Adipocyte (in vitro differentiated cells): Measurements from ENCODE around the gene ARL2BP.

Source experiments
- DNase-seq: peaks from one replicate; pipeline ENCODE4 v3.0.0-alpha.2; 2015; ENCODE audit warnings: low read depth
- H3K27me3 ChIP-seq: replicated peaks from 2 replicates; pipeline ENCODE4 v1.7.0; 2013; ENCODE audit warnings: mild to moderate bottlenecking, low read length, moderate library complexity; ENCODE audit not compliant: control insufficient read depth, insufficient read depth
- H3K36me3 ChIP-seq: 2 replicates; pipeline ENCODE4 v1.7.0; 2013; ENCODE audit warnings: low read length, mild to moderate bottlenecking, moderate library complexity; ENCODE audit not compliant: control insufficient read depth, insufficient read depth, severe bottlenecking
- H3K4me1 ChIP-seq: 2 replicates; pipeline ENCODE4 v1.7.0; 2013; ENCODE audit warnings: mild to moderate bottlenecking, low read length, moderate library complexity; ENCODE audit not compliant: control insufficient read depth, insufficient read depth
- H3K4me3 ChIP-seq: 2 replicates; pipeline ENCODE4 v1.7.0; 2013; ENCODE audit warnings: mild to moderate bottlenecking, low read length, moderate library complexity
- H3K9ac ChIP-seq: 2 replicates; pipeline ENCODE4 v1.7.0; 2013; ENCODE audit warnings: mild to moderate bottlenecking, low read length, moderate library complexity
- H3K9me3 ChIP-seq: 2 replicates; pipeline ENCODE4 v1.7.0; 2013; ENCODE audit warnings: mild to moderate bottlenecking, low read length, moderate library complexity; ENCODE audit not compliant: control insufficient read depth

Gene ARL2BP

DNA sequence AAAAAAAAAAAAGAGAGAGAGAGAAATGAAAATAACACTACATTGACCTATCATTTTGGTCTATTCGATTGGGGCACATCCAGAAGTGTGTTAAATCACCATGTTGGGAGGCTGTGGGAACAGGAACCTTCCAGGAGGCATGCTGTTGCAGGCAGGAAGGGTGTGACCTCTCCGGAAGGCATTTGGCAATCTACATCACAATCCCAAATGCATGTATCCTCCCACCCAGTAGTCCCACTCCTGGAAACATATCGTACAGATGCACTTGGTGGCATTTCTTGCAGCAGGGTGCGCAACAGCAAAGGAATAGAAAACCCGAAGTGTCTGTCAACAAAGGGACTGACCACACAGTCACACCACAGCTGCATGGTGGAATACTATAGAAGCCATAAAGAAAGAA is 31.5 kb downstream of the ARL2BP start:
- DNase-seq: no peak
- Histone ChIP-seq H3K4me1 (peaks cover 3% of the 10 kb centered on the region), H3K9me3 (no peaks in the 10 kb centered on the region), H3K9ac (no peak overlapping the region), H3K27me3 (peaks cover 4% of the 10 kb centered on the region), H3K36me3 (no peaks in the 10 kb centered on the region), H3K4me3 (no peak overlapping the region)

DNA sequence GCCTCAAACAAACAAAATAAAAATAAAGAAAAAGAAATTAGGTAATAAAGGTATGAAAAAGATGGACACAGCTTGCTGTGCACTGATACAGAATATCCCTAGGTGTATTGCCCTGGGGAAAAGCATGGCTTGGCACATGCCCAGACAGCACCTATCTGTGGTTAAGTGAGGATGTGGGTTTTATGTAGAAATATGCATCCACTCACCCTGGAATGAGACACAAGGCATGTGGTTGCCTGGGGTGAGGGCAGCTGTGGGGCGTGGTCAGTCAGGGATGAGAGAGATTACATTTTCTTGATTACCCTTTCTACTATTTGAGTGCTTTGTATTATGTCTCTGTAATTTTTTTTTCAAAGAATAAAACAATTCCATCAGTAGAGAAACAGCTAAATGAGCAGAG is 32.5 kb downstream of the ARL2BP start:
- Histone ChIP-seq H3K4me1 (peaks cover 3% of the 10 kb centered on the region), H3K4me3 (no peak overlapping the region), H3K9me3 (no peaks in the 10 kb centered on the region), H3K36me3 (no peaks in the 10 kb centered on the region), H3K27me3 (peaks cover 5% of the 10 kb centered on the region), H3K9ac (no peak overlapping the region)
- DNase-seq: peak; percentile 39

DNA sequence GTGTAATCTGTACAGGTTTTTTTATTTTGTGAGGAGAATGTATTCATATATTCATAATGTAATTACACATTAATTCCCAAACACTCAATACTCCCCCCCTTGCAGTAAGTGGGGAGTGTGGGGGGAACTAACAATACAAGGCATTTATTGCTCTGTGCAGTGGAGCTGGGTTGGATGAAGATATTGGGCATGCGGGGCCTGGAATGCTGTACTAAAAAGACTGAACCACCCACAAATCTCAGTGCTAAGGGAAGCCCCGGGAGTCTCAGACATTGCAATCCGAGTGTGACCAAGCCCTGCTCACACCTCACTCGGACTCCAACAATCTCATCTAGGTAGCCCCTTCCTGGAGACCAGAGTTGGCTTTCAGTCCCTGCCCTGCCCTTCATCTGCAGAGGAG is 33.4 kb downstream of the ARL2BP start:
- no peak for DNase-seq
- no peak overlapping the region for H3K9ac ChIP-seq
- H3K9me3 ChIP-seq: no peaks in the 10 kb centered on the region
- no peak overlapping the region for H3K4me3 ChIP-seq
- H3K36me3 ChIP-seq: no peaks in the 10 kb centered on the region
- peaks cover 14% of the 10 kb centered on the region for H3K27me3 ChIP-seq
- H3K4me1 ChIP-seq: peaks cover 3% of the 10 kb centered on the region

DNA sequence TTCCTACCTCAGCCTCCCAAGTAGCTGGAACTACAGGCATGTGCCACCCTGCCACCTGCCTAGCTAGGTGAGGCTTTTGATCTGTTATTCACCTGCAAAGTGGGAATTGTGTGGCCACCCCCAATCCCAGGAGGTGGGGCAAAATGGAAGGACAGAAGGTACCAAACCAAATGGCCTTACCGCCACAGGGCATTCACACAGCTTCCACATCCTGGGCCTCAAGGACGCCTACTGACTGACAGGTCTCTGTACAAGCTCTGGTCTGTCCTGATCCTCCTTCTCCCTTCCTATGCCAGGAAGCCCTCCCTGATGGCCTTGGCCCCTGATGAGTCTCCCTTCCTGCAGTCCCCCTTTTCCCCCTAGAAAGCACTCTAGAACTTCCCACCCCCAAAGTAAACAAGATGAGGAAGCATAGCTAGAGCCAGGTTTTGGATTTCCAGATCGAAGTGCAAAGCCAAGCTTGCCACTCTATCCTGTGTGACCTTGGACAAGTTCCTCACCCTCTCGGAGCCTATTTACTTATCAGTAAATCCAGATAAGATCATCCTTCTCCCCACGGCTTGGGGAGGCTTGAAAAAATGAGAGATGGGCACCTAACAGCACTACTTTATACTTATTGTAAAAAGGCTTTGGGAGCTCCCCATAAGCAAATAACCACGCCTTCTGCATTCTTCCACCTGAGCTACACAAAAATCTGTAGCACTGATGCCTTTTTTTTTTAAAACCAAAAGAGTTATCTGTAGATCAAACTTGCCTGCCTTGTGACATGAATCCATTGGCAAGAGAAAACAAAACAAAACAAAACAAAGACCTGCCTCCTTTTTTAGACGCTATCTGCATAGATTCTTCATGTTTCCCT is 35.0 kb downstream of the ARL2BP start:
- Histone ChIP-seq H3K4me3 (no peak overlapping the region), H3K4me1 (peaks cover 8% of the 10 kb centered on the region), H3K36me3 (no peaks in the 10 kb centered on the region), H3K9me3 (no peaks in the 10 kb centered on the region), H3K9ac (no peak overlapping the region), H3K27me3 (peaks cover 27% of the 10 kb centered on the region)
- DNase-seq: no peak

DNA sequence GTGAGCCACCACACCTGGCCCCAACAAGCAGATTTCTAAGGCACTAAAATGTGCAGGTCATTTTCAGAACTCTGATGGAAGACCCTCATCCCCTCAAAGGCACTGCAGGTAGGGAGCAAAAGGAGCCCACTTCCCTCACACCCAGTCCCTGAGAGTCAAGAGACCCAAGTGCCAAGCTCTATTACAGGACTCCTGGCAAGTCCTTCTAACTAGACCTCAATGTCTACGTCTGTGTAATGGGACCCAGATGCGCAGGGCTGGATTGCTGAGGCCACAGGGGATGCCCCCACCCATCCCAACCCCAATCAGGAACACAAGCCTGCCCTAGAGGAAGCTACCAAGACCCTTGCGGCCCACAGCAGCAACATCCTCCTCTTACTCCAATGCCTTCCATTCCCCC is 36.7 kb downstream of the ARL2BP start:
- H3K9ac ChIP-seq: no peak overlapping the region
- peaks cover 8% of the 10 kb centered on the region for H3K4me1 ChIP-seq
- H3K9me3 ChIP-seq: no peaks in the 10 kb centered on the region
- no peak overlapping the region for H3K4me3 ChIP-seq
- peaks cover 35% of the 10 kb centered on the region for H3K27me3 ChIP-seq
- no peak for DNase-seq
- H3K36me3 ChIP-seq: no peaks in the 10 kb centered on the region

DNA sequence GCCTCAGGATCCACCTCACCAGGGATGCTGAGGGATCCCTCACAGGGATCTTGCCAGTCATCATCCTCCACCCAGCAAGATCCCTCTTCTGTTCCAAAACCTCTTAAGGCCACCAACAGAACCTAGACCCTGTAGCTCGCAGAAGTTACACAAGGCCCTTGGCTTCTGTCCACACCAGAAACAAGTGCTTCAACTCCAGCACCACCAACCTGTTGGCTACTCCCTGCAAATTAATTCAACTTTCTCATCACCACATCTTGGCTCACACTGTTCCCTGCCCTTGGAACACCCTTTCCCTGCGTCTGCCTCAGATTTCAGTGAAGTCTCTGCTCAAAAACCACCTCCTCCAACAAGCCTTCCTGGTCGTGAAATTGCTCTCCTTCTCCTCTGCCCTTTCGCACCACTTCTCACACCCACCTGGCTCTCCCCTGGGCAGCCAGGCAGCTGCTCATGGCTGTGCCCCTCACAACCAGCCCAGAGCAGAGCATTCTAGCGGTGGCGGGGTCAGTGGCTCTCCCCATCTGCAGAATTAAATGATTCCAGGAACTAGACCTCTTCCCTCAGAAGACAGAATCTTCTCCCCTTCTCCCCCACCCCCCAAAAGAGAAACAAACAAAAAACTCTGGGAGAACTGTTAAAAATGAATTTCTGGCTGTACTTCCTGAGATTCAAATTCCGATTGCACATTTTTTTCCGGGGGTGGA is 37.6 kb downstream of the ARL2BP start:
- Histone ChIP-seq H3K27me3 (peaks cover 35% of the 10 kb centered on the region), H3K9ac (no peak overlapping the region), H3K4me3 (no peak overlapping the region), H3K4me1 (peaks cover 6% of the 10 kb centered on the region), H3K36me3 (no peaks in the 10 kb centered on the region), H3K9me3 (no peaks in the 10 kb centered on the region)
- no peak for DNase-seq

DNA sequence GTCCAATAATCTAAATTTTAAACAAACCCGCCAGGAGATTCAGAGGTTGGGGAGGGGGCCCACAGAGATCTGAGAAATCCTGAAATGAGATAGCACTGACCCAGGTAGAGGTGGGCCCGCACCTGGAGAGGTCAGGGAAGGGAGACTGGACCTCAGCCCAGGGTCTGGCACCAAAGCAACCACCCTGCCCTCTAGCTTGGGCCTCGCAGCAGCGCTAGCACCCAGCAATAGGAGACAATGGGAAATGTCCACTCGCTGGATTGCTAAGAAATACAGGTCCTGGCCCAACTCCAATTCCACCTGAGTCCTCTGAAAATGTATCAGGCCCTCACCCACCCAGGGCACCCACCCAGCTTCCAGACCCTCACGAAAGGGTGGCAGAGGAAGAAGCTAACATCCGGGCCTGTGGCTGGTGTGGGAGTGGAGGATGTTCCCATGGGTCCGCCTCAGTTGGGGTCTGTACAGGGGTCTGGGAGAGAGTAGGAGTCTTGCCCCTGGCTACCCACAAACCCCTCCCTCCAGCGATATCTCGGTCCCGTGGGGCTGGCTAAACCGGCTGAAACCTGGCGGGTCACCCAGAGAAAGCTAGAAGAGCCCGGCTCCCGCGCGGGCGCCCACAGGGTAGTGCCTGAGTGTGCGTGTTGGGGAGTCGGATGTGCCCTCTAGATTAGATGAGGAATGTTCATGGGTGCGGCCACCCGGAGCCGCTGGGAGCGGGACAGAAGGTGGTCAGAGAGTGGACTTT is 38.3 kb downstream of the ARL2BP start:
- Histone ChIP-seq H3K4me3 (no peak overlapping the region), H3K36me3 (no peaks in the 10 kb centered on the region), H3K4me1 (peaks cover 5% of the 10 kb centered on the region), H3K9ac (no peak overlapping the region), H3K9me3 (no peaks in the 10 kb centered on the region), H3K27me3 (peaks cover 35% of the 10 kb centered on the region)
- DNase-seq: no peak

DNA sequence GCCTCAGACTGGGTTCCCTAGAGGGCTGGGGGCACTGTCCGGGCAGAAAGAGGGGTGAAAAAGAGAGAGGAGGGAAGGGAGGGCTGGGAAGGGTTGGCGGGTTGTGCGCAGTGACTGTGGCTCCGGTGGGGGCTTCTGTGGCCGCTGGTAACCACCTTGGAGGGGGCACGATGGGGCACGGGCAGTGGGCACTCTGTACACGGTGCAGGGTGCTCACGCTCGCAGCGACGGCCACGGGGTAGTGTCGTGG is 38.8 kb downstream of the ARL2BP start:
- Histone ChIP-seq H3K36me3 (no peaks in the 10 kb centered on the region), H3K9ac (no peak overlapping the region), H3K4me1 (peaks cover 5% of the 10 kb centered on the region), H3K4me3 (no peak overlapping the region), H3K9me3 (no peaks in the 10 kb centered on the region), H3K27me3 (peaks cover 35% of the 10 kb centered on the region)
- no peak for DNase-seq

DNA sequence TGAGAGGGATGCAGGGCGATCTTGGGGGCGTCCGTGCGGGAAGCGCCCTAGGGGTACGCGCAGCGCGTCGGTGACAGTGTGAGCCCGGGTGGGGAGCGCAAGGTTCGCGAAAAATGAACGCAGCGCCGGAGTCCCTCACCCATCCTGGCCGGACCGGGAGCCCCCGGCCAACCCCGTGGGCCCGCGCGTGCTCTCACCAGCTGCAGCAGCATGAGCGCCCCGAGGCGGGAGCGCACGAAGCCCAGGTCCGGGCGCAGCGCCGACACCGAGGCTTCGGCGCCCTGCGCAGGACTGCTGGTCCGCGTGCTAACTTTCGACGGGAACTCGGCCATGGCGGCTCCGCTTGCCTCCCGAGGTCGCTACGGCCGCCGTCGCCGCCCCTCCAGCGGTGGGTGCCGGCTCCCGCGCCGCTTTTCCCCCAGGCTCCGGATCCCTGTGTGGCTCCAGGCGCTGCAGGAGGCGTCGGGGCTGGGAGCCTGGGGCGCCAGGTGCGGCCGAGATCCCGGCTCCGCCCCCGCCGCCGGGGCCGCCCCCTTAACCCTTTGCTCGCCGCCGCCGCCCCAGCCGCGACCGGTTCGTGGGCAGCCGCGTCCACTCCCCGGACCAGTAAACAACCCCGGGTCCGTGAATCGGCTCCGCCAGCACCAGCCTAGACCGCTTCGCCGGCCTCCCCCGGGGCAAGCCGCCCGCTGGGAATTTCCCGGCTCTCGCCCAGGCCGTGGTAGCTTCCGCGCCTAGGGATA is 39.3 kb downstream of the ARL2BP start, which contains the start of gene PLLP:
Gene PLLP (minus strand): TSS at position 464 of the 743 bp plus-strand sequence. CDS start 132 bp downstream, at position 332.
- peaks cover 5% of the 10 kb centered on the region for H3K4me1 ChIP-seq

DNA sequence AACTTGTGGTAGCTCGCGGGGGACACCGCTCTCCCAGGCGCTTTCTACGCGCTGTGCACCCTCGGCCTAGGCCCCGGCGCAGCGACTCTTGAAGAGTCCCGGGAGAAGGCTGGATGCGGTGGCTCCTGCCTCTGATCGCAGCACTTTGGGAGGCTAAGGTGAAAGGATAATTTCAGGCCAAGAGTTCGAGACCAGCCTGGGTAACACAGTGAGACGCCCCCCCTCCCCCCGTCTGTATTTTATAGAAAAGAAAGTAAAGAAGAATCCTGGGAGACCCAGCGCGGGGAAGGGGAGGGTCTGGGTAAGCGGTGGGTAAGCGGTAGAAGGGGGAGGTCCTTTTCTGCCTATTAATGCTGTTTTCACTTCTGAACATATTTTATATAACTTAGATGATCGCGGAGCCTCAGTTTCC is 39.9 kb downstream of the ARL2BP start:
- DNase-seq: no peak
- H3K4me1 ChIP-seq: peaks cover 7% of the 10 kb centered on the region
- no peaks in the 10 kb centered on the region for H3K9me3 ChIP-seq
- no peak overlapping the region for H3K9ac ChIP-seq
- peak overlapping the region; percentile 70 for H3K4me3 ChIP-seq
- H3K27me3 ChIP-seq: peaks cover 35% of the 10 kb centered on the region
- no peaks in the 10 kb centered on the region for H3K36me3 ChIP-seq

More for the DNA sequence above, 39.3 kb downstream of the ARL2BP start, which contains the start of gene PLLP:
- Histone ChIP-seq H3K27me3 (peaks cover 35% of the 10 kb centered on the region), H3K9me3 (no peaks in the 10 kb centered on the region), H3K36me3 (no peaks in the 10 kb centered on the region), H3K4me3 (peak within 1 kb of the TSS; percentile 70), H3K9ac (no peak within 1 kb of the TSS)
- DNase-seq: peak; percentile 61

DNA sequence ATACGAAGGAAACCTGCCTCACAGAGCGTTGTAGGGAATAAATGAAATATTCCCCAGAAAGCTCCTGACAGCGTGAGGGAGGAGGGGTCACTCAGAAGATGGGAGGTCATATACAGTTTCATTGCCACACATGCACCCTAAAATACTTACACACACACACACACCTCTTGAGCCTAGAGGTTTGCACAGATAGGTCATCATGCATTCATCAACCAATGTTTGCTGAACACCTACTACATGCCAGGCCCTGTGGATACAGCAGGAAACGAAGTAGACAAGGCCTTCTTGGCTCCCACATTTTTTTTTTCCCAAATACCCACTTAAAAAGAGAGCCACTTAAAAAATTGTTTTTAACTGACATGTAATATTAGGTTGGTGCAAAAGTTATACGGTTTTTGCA is 40.3 kb downstream of the ARL2BP start:
- Histone ChIP-seq H3K9me3 (no peaks in the 10 kb centered on the region), H3K9ac (no peak overlapping the region), H3K4me1 (peaks cover 10% of the 10 kb centered on the region), H3K27me3 (peaks cover 35% of the 10 kb centered on the region), H3K36me3 (no peaks in the 10 kb centered on the region), H3K4me3 (no peak overlapping the region)
- DNase-seq: no peak
